HG02938 (cell line): ENCODE data around the gene HNRNPU.
"Not testable (repeated sequence)": the region's sequence is repeated elsewhere in the genome, so short reads cannot be mapped to it uniquely, and the experiment has no call there.

Source experiments
- ATAC-seq: cut with Tn5 transposase; IDR thresholded peaks from one replicate; pipeline ENCODE4 v1.9.1; 2021; ENCODE audit warnings: mild to moderate bottlenecking, moderate library complexity; ENCODE audit not compliant: unreplicated experiment

The HNRNPU gene

GRCh38 chr1:244843148-244843978 is 21.0 kb downstream of the HNRNPU start:
- ATAC-seq, result no peak

- no peak for ATAC-seq
These were observed 22.9 kb downstream of the HNRNPU start for GRCh38 chr1:244841273-244841927.

GRCh38 chr1:244840219-244840794 is 24.0 kb downstream of the HNRNPU start:
- ATAC-seq, result no peak

- ATAC-seq, result no peak
These were observed 24.7 kb downstream of the HNRNPU start for GRCh38 chr1:244839656-244840055.

- no peak for ATAC-seq
These were observed 26.6 kb downstream of the HNRNPU start for GRCh38 chr1:244837597-244838258.

- no peak for ATAC-seq
These were observed 27.8 kb downstream of the HNRNPU start for GRCh38 chr1:244836584-244836983.

- no peak for ATAC-seq
These were observed 28.2 kb downstream of the HNRNPU start for GRCh38 chr1:244836135-244836521.

- ATAC-seq, result peak; percentile 51
These were observed 28.8 kb downstream of the HNRNPU start, which contains the start of gene COX20 for GRCh38 chr1:244835276-244836134. Gene COX20 (plus strand): TSS chr1:244835658. CDS start chr1:244835715, 57 bp downstream.

- ATAC-seq, result peak; percentile 67
These were observed 29.6 kb downstream of the HNRNPU start for GRCh38 chr1:244834543-244835275.

GRCh38 chr1:244833734-244834542 is 30.4 kb downstream of the HNRNPU start:
- no peak for ATAC-seq

- not testable (repeated sequence) for ATAC-seq
These were observed 31.1 kb downstream of the HNRNPU start for GRCh38 chr1:244833260-244833659.

GRCh38 chr1:244830639-244831038 is 33.7 kb downstream of the HNRNPU start:
- no peak for ATAC-seq

- ATAC-seq, result no peak
These were observed 37.6 kb downstream of the HNRNPU start for GRCh38 chr1:244826712-244827111.

- ATAC-seq, result no peak
These were observed 41.5 kb downstream of the HNRNPU start for GRCh38 chr1:244822878-244823277.

GRCh38 chr1:244821134-244821533 is 43.2 kb downstream of the HNRNPU start:
- ATAC-seq, result no peak

- no peak for ATAC-seq
These were observed 44.2 kb downstream of the HNRNPU start for GRCh38 chr1:244820131-244820530.

- no peak for ATAC-seq
These were observed 46.9 kb downstream of the HNRNPU start for GRCh38 chr1:244817415-244817894.

GRCh38 chr1:244815600-244816099 is 48.7 kb downstream of the HNRNPU start:
- ATAC-seq, result no peak
